PFSK-1 (cell line): ENCODE results near the gene PLD2.

Source experiments
- FOXP2 ChIP-seq: optimal IDR thresholded peaks from 2 replicates; pipeline ENCODE3; 2011; ENCODE audit warnings: borderline replicate concordance, control low read depth, inconsistent platforms; ENCODE audit not compliant: insufficient read depth; ENCODE audit errors: extremely low read length, extremely low read depth
- POLR2AphosphoS5 ChIP-seq: IDR thresholded peaks from 2 replicates; pipeline ENCODE4 v1.6.1; 2012; ENCODE audit warnings: low read depth, mild to moderate bottlenecking, control low read depth, low read length, moderate library complexity
- SIN3A ChIP-seq: IDR thresholded peaks from 2 replicates; pipeline ENCODE4 v1.6.1; 2012; ENCODE audit warnings: mild to moderate bottlenecking, low read length, moderate library complexity, borderline replicate concordance; ENCODE audit not compliant: insufficient read depth
- TAF1 ChIP-seq: IDR thresholded peaks from 2 replicates; pipeline ENCODE4 v1.6.1; 2012; ENCODE audit warnings: low read length, control low read depth, borderline replicate concordance; ENCODE audit not compliant: insufficient read depth
- TF ChIP-seq, protein P1 (sequence below), 2 experiments: IDR thresholded peaks; 2 replicates each; pipeline versions ENCODE4 v1.6.1 to v1.8.0; 2011 to 2012; ENCODE audit warnings: low read depth in 2 of 2, low read length in 2 of 2, control low read depth in 1 of 2, inconsistent platforms in 1 of 2, mild to moderate bottlenecking in 1 of 2, moderate library complexity in 1 of 2; ENCODE audit not compliant: insufficient read depth in 1 of 2

The PLD2 gene

GRCh38 chr17:4839221-4839620 is 32.3 kb downstream of the PLD2 start:
- TF ChIP-seq, protein P1, sequence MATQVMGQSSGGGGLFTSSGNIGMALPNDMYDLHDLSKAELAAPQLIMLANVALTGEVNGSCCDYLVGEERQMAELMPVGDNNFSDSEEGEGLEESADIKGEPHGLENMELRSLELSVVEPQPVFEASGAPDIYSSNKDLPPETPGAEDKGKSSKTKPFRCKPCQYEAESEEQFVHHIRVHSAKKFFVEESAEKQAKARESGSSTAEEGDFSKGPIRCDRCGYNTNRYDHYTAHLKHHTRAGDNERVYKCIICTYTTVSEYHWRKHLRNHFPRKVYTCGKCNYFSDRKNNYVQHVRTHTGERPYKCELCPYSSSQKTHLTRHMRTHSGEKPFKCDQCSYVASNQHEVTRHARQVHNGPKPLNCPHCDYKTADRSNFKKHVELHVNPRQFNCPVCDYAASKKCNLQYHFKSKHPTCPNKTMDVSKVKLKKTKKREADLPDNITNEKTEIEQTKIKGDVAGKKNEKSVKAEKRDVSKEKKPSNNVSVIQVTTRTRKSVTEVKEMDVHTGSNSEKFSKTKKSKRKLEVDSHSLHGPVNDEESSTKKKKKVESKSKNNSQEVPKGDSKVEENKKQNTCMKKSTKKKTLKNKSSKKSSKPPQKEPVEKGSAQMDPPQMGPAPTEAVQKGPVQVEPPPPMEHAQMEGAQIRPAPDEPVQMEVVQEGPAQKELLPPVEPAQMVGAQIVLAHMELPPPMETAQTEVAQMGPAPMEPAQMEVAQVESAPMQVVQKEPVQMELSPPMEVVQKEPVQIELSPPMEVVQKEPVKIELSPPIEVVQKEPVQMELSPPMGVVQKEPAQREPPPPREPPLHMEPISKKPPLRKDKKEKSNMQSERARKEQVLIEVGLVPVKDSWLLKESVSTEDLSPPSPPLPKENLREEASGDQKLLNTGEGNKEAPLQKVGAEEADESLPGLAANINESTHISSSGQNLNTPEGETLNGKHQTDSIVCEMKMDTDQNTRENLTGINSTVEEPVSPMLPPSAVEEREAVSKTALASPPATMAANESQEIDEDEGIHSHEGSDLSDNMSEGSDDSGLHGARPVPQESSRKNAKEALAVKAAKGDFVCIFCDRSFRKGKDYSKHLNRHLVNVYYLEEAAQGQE (IDR thresholded peaks at IDR 0.05; ENCODE audit: insufficient read depth in 1 of 2, low read depth in 2 of 2, low read length in 2 of 2), result no peak
- no peak for TF ChIP-seq FOXP2
- TF ChIP-seq TAF1, result no peak
- TF ChIP-seq POLR2AphosphoS5, result no peak
- no peak for TF ChIP-seq SIN3A

DNA sequence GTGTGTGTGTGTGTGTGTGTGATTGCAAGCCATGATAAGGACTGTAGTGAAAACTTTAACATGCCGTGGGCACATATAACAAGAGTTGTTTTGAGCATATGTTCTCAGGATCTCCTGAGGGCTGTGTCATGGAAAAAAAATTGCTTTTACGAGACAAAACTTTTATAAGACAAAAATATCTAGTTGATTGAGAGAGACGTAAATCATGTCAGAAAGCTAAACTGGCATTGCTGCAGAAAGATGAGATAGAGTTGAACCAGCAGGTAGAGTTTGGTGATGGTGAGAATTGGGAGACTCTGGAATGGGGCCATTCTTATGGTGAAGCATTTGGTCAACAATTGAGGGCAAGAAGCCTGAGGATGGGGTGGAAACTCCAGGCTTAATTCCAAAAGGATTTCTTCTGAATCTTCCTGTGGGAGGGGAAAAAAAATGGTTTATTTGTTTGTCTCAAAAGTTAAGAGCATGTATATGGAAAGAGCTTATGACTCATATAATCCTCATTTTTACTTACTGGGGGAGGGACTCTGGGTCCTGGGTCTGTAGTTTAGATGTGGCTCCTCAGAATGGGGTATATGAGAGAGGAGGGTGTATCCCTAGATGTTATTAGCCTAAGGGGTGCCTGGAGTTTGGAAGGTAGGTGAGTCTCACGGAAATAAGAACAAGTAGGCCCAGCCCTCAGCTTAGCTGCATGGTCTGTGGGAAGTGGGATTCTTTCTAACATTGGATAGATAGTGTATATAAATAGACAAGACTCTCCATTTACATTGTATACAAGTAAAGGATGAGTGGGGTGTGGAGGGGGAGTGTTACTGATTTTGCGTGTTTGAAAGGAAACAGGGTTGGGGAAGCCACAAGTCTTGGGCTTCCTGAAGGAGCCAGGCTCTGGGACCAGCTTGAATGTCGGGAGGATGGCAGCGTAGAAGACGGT is 33.3 kb downstream of the PLD2 start:
- TF ChIP-seq TAF1 (no peak), FOXP2 (no peak), POLR2AphosphoS5 (no peak), SIN3A (no peak)
- TF ChIP-seq, protein P1 (IDR thresholded peaks at IDR 0.05; ENCODE audit: insufficient read depth in 1 of 2, low read depth in 2 of 2, low read length in 2 of 2), result no peak

DNA sequence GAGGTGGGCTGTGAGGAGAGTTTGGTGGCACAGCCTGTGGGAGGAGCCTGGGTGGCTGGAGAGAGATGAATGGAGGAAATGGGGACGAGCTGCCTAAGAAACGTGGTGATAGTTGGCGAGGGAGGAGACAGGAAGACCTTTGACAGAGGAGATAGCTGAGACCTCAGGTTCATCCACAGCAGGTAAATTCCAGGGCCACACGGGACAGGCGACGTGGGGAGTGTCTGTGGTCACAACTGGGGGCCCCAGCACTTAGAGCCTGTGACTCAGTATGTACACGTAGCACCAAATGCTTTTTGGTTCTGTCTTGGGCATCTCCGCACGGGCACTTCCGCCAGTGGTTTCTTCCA is 33.9 kb downstream of the PLD2 start:
- no peak for TF ChIP-seq FOXP2
- TF ChIP-seq POLR2AphosphoS5, result no peak
- TF ChIP-seq TAF1, result no peak
- no peak for TF ChIP-seq SIN3A
- TF ChIP-seq, protein P1 (IDR thresholded peaks at IDR 0.05; ENCODE audit: insufficient read depth in 1 of 2, low read depth in 2 of 2, low read length in 2 of 2), result no peak

DNA sequence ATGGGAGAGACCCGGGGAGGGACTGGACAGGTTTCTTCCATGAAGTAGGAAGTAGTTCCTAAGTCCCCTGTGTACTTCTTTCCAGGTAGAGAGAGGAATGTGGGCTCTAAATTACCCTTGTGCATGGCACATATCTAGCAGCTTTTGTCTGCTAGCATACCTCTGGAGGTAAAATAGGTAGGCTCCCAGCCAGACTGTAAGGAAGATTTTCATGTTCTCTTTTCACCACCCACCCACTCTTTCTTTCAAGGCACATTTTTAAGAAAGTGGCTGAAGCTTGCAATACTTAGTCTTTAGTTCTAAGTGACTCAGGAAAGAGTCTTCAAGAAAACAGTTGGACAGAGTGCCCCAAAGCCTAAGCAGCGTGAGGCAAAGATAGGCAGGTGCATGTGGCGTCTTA is 35.4 kb downstream of the PLD2 start:
- TF ChIP-seq, protein P1 (IDR thresholded peaks at IDR 0.05; ENCODE audit: insufficient read depth in 1 of 2, low read depth in 2 of 2, low read length in 2 of 2), result no peak
- TF ChIP-seq SIN3A, result no peak

- TF ChIP-seq POLR2AphosphoS5 (no peak), TAF1 (no peak)
These were observed 36.5 kb downstream of the PLD2 start for GRCh38 chr17:4843321-4844000.
